HG03575 (cell line): ENCODE results near the gene SLC13A4.
"Not testable (repeated sequence)": the region's sequence is repeated elsewhere in the genome, so short reads cannot be mapped to it uniquely, and the experiment has no call there.

Experiments
- ATAC-seq: cut with Tn5 transposase; IDR thresholded peaks from one replicate; pipeline ENCODE4 v1.9.1; 2021; ENCODE audit not compliant: unreplicated experiment, insufficient number of reproducible peaks, low FRiP score; ENCODE audit errors: extremely low read depth

The SLC13A4 gene

DNA sequence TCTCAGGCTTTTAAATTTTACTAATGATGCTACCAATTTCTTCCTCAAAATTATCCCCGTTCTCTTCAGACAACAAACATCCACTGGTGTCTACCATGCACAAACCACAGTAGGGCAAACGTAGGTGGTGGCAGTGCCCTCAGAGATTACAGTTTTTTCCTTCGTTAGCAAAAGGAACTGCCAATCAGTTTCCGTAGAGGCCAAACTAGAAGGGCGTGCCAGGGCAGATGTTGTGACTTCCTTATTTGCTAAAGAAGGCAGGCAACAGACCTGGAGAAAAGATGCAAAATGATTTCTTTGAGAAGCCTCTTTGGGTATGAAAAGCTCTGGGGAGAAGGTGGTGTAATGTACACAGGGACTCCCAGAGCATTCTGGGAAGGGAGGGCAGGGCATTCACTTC lies 28.2 kb upstream of the SLC13A4 start:
- no peak for ATAC-seq

DNA sequence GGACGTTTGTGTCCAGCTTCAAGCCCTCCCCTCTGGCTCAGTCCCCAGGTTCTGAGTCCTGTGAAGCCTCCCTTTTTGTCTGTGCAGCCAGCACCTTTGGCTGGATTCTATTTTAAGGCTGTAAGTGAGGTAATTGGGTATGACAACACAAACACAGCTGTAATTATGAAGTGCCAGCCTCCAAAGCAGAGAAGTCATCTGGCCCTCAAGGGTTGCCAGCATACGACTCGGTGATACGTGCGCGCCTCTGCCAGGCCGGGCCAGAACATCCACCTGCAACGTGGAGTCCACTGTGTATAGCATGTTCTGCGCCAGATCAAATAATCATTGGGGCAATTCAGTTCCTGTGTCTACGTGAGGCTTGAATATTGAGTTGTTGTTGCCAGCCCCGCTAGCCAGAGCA lies 27.4 kb upstream of the SLC13A4 start:
- ATAC-seq: no peak

DNA sequence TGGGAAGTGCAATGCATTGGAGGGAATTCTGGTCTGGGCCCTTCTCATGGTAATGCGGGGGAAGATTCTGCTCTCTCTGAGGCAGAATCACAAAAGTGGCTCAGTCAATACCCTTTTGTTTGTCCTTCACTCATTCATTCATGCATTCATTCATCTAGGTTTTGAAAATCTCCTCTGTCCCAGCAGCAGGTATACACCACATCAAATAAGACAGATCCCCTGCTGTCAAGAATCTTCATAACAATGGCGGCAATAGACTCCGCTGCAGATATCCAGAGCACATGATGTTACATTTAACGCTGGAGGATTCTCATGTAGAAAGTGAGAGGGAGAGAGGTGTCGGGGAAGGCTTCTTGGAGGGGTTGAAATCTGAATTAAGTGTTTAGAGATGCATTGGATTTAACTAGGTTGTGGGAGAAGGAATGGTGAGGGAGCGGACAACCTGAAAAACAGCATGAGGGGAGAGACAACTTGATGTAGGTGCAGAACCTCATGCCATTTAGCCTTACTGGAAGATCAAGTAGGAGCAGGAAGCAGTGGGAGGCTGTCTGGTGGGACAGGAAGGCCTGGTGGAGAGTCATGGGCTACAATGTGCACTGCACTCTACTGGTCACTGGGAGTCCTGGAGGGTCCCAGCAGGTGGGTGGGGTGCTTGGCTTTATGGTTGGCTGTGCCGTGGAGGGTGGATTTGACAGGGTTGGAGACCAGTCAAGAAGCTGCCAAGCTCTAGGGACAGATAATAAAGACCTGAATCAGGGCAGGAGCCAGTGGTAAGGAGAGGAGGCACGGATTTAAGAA lies 25.8 kb upstream of the SLC13A4 start:
- ATAC-seq: no peak

DNA sequence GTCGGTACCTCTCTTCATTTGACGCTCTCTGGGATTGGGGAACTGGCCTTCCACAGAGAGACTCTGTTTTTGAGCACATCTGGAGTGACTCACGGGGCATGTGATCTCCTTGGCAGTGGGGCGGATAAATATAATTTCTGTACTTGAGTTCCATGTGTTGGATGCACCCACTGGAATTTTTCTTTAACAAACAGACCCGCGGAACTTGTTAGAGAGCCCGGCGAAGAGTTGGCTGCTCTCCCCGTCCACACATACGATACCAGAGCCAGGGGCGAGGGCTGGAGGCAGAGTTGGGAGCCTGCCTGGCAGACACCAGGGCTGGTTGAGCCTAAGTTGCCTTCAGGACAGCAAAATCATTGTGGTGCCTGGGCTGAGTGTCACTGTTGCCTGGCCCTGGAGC lies 20.8 kb upstream of the SLC13A4 start, which contains the start of gene FAM180A:
TSS of gene FAM180A (minus strand) at position 44 of the 400 bp plus-strand sequence. CDS start 233 bp downstream, outside the sequence.
- no peak for ATAC-seq

DNA sequence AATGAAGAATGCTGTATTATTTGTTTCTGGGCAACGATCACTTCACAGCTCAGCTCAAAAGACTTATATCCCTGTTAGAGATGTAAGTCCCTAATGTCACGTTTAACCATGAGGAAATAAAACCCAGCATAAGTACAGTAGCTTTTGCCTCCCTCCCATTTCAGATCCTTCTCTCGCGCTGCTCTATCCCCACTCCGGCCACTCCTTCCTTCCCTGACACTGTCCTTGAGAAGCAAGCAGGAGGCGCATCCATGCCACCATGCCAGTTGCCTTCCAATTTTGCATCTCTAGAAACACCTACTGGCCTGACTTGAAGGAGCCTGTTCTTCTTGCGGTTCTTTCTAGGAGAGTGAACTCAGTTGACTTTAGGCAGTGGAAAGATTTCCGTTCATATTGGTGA lies 19.4 kb upstream of the SLC13A4 start:
- no peak for ATAC-seq

DNA sequence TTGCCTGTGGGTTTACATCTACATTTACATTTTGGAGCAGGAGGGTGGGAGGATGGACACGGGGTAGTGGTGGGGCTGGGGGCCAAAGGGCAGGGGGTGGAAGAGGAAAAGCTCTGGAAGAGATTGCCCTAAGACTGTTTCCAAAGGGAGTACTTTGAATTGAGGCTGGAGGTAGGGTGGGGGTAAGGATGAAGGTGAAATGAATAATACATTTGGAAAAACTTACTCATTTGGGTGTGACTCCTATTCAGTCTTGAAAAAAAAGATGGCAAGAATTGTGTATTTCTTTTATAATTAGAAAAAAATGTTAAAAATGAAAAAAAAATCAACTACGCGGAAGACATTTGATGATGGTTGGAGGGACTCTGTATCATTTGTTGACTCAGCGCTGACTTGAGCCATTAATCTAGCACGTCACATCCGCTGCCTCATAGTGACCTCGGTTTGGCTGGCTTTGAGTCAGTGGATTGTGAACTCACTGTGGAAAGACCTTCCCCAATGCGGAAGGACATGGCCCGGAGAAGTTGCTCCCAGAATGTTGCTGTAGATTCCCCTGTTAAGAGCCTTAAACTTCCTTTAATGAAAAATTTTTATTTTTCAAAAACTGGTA lies 17.8 kb upstream of the SLC13A4 start:
- no peak for ATAC-seq

DNA sequence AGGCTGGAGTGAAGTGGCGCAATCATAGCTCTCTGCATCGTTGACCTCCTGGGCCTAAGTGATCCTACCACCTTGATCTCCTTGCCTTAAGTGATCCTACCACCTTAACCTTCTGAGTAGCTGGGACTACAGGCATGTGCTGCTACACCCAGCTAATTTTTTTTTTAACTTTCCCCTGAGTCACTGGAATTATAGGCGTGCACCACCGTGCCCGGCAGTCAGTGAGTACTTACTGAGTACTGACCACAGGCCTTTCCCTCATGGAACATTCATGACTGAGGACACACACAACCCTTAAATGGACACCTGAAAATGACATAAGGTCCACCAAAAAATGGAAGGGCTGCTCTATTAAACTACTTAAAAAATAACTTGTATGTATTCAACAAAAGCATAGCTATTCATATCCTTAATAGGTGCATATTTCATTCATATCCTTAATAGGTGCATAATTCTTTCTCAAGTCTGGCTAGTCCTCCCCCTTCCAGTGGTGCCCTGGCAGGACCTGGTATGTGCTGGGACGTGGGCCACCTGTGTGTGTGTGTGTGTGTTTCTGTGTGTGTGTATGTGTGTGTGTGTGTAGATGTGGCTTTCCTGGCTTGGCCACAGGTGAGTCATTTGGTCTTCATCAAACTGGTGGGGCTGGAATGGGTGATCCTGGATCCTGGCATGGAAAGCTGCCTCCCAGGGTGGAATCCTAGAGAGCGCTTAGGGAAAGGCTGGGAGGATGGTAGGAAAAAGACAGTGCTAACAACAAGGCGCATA lies 17.1 kb upstream of the SLC13A4 start:
- no peak for ATAC-seq

DNA sequence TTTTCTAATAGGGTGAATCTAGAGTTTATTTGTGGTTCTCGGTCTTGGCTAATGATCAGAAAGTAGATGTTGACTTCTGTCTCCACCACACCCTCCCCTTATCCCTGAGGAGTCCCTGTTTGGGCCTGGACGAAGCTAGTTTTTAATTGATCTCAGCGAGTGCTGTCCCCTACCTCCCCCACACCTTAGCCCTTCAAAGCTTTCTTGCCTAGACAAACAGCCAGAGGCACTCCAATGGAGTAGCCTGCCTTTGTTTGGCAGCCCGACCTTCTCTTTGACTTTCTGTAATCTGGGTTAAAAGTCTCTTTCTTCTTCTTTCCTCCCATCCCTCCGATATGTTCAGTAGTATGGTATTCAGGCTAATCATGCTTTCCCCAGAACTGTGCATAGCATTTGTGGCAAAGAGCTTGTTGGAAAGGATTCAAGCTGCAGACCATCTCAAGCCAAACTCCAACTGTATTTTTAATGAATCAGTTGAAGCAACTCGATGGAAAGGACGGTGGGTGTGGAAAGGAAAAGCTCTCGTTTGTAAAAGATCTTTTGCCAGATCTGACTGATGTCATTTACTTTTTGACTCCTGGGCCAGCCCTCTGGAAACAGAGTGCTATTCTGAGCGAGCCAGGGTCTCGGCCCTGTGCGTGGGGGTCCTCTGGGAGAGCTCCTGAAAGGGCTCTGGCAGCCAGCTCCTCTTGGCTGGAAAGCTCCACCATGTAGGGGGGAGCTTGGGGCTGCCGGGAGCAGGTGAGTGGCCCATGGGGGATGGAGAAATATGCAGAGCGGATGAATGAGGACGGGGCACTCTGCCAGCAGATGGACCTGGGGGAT lies 16.1 kb upstream of the SLC13A4 start:
- ATAC-seq: no peak

DNA sequence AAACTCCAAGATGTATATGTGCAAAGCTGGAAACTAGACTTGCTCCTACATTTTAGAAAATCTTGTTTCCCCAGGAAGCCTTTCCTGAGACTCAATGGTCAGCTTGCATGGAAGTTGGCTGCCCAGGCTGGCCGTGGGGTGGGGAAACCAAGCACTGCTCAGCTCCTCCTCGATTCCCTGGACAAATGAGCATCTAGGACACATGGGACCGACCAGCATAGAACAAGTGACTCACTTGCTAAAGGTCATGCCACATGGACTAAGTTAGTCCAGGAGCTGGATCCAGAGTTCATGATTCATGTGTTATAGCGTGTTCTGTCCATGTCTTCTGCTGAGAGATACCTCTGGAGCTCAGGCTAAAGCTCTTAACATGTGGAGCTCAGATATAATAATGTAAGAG lies 14.4 kb upstream of the SLC13A4 start:
- ATAC-seq: no peak

DNA sequence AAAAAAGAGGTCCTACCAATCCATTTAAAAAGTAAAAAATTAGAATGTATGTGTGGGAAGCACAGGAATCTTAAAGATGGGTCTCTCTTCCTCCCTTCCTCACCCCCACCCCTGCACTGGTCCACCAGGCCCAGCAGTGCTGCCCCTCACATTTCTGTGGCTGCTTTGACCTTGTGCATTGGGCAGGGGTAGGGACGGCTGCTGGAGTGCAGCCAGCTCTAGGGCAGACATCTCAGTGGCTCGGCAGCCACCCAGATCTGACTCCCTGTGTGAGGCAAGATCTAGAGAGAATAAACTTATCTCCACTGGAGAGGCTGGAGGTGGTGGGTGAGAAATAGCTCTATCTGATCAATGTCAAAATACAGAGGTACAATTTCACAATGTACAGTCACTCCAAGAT lies 13.9 kb upstream of the SLC13A4 start:
- no peak for ATAC-seq

DNA sequence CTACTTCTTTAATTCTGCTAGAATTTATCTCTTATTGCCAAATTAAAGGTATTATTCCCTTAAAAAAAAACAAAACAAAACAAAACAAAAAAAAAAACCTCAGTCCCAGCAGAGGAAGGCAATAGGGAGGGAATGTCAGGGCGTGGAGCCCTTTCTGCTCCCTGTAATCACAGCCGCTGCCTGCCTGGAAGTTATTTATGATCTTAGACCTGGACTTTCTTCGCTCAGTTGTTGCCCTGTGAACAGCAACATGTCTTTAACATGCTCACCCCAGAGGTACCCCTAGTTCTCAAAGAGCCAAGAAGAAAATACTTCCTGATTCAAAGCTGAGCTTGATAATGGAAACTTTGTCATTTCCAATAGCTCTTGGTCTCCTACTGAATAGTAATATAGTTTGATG lies 12.9 kb upstream of the SLC13A4 start:
- no peak for ATAC-seq

DNA sequence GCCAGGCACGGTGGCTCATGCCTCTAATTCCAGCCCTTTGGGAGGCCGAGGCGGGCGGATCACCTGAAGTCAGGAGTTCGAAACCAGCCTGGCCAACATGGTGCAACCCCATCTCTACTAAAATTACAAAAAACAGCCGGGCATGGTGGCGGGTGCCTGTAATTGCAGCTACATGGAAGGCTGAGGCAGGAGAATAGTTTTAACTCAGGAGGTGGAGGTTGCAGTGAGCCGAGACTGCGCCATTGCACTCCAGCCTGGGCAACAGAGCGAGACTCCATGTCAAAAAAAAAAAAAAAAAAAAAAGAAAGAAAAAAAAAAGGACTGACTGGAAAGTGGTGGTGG lies 9.3 kb upstream of the SLC13A4 start:
- not testable (repeated sequence) for ATAC-seq

DNA sequence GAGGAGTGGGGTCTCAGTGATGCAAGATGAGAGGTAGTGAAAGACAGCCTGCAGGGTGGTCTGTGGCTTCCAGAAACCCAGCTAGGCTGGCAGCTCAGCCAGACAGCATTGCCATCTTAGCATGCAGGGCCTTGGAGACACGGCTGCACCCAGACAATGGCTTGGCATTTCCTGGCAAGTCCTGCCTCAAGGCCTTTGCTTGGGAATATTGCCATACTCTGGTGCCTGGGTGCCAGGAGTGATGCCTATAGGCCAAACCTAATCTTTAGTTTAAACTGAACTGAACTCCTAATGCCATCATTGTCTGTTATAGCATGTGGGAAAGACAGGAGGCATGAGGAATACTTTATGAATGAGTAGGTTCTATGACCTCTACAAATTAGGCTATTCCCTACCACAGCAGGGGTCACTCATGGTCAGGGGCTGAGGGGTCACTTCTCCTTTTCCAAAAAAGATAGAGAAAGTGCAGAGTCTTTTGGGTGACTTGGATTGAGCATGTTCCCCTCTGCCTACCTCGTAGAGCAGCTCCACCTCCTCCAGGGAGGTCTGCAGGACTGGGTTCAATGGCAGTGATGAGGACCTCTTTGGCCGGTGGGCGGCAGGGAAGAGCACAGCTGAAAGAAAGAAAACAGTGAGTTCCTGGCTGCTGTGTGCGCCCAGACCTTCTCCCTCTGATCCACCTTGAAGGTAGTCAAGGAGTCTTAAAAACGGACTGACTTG lies 8.8 kb upstream of the SLC13A4 start:
- ATAC-seq: no peak

DNA sequence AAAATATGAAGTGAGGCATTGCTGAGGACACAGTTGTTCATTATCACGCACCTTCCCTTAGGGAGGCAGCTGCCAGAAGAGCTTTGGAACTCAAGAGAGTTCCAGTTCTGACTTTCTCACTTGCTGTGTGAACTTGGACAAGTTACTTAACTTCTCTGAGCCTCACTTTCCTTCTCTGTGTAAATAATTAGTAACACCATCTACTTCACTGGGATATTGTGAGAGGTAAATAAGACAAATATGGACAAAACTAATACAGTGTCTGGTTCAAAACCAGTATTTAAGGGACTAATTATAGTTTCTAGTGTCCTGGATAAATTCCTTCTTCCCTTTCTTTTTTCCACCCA lies 6.3 kb upstream of the SLC13A4 start:
- no peak for ATAC-seq

DNA sequence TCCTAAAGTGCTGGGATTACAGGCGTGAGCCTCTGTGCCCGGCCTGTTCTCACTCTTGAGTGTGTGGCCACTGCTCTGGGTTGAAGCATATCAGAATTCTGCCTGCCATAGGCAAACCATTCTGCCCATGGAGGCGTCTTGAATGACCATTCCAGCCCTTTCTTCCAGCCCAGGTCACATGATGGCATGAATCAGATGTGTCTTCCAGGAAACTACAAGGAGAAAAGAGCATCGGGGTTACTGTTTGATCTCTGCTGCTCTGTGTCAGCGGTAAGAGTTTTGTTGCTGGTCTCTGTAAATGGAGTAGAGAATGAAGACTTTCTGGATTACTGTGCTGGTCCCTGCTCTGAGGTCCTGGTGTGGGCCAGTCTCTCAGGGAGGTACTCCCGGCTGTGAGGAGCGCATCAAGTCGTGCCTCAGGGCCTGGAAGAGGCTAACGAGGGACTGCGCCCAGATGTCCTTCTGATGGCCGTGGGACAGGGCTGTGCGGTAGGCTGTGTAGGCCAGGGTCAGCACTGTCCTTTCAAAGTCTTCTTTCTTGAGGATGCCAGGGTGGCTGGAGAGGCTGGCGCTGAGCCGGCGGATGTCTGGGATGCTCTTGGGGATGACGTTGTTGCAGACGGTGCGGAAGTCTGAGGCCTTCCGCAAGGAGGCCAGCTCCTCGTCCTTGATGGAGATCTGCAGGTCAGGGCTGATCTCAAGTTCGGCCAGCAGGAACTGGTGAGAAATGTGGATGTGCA lies 5.8 kb upstream of the SLC13A4 start:
- ATAC-seq: no peak

DNA sequence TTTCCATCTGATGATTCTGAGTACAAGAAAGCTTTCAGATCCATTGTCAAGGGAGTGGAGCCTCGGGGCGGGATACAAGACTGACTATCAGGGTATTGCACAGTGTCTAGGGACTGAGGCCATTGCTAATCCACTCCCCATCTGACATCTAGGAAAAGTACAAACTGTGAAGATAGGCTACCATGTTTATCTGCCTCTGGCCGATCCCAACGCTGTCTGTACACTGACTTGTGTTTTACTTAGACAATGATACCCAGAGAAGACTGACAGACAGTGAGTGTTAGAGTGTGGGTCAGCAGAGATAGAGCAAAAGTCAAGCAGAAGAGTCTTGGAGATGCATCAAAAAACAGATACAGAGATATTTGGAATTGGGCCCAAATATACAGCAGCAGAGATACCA lies 3.1 kb upstream of the SLC13A4 start:
- no peak for ATAC-seq

DNA sequence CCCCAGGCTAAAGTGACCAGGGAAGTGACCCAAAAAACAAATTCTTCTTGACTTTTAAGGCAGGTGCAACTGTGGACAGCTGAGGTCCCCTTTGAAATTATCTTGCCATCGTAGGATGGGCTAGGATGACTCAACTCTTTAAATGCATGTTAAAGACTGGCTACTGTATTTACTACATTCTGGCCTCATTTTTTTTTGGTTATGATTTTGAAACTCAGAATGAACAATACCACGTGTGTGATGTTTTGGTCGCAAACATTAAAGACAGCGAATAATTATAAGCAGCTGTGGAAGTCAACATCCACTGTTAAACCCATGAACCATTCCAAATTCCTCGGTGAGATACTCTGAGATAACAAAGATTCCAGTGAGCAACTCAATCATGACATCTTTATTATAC lies 1.2 kb upstream of the SLC13A4 start:
- no peak for ATAC-seq
